22Rv1 (cell line): ENCODE measurements around the gene TPK1.
A peak's percentile ranks its signal among the peaks of the same experiment; 100 is the strongest.

ENCODE experiments used
- H3K27ac ChIP-seq: fragments of 450-650 bp; 2 replicates; pipeline ENCODE4 v1.5.1; 2017
- CTCF ChIP-seq: fragments of 450-650 bp; IDR thresholded peaks from 2 replicates; pipeline ENCODE4 v1.5.1; 2017; ENCODE audit warnings: mild to moderate bottlenecking
- ZFX ChIP-seq: fragments of 450-650 bp; IDR thresholded peaks from 2 replicates; pipeline ENCODE4 v1.6.1; 2017; ENCODE audit warnings: antibody characterized with exemption, borderline replicate concordance

TPK1 gene

GRCh38 chr7:144763291-144763690 is 72.6 kb downstream of the TPK1 start:
- H3K27ac ChIP-seq = no peak overlapping the region
- TF ChIP-seq CTCF = no peak

- H3K27ac ChIP-seq = no peak overlapping the region
- TF ChIP-seq CTCF = no peak
Observed at GRCh38 chr7:144762853-144763252, 73.0 kb downstream of the TPK1 start.

GRCh38 chr7:144761493-144761892 is 74.4 kb downstream of the TPK1 start:
- no peak overlapping the region for H3K27ac ChIP-seq
- TF ChIP-seq CTCF (no peak), ZFX (no peak)

- TF ChIP-seq CTCF (no peak), ZFX (no peak)
- H3K27ac ChIP-seq = no peak overlapping the region
Observed at GRCh38 chr7:144759653-144760052, 76.2 kb downstream of the TPK1 start.

GRCh38 chr7:144747936-144748335 is 87.9 kb downstream of the TPK1 start:
- H3K27ac ChIP-seq = no peak overlapping the region
- no peak for TF ChIP-seq ZFX

GRCh38 chr7:144738708-144739314 is 97.0 kb downstream of the TPK1 start:
- H3K27ac ChIP-seq = no peak overlapping the region
- TF ChIP-seq ZFX = no peak
- TF ChIP-seq CTCF = peak; percentile 92

- no peak overlapping the region for H3K27ac ChIP-seq
- TF ChIP-seq ZFX (no peak), CTCF (no peak)
Observed at GRCh38 chr7:144738146-144738545, 97.7 kb downstream of the TPK1 start.

- H3K27ac ChIP-seq = no peak overlapping the region
Observed at GRCh38 chr7:144736880-144737493, 98.9 kb downstream of the TPK1 start.

More at GRCh38 chr7:144736880-144737493, 98.9 kb downstream of the TPK1 start:
- TF ChIP-seq ZFX (no peak), CTCF (no peak)
